ENCODE data around the gene B4GALNT1. TPM values are rescaled to one million over a fixed set of nuclear protein-coding genes. Genes with fewer than 3 reads are reported as not detected.

Gene B4GALNT1
- total and polyA plus RNA-seq, 11 donors: 1.9 to 8.8 (median 5.7) TPM

- intact Hi-C loops (cut with DNase I): no loop called here
- peaks cover 0 to 33% (median 15%) of the 10 kb centered on the region in 12 donors for H3K4me1 ChIP-seq
- TF ChIP-seq POLR2A (IDR thresholded peaks at IDR 0.05): no peak
- TF ChIP-seq CTCF (IDR thresholded peaks at IDR 0.05): no peak
- DNase-seq (no peak), ATAC-seq (no peak)
- WGBS, 4 donors: 39 to 66% (median 58%) methylated on average over 2 of the region's 2 CpGs
- H3K36me3 ChIP-seq: peaks cover 0 to 59% (median 41%) of the 10 kb centered on the region in 9 donors
- H3K27ac ChIP-seq: peak overlapping the region; percentile 6 to 98 (median 91)
- no peaks in the 10 kb centered on the region for H3K9me3 ChIP-seq
- H3K27me3 ChIP-seq: no peaks in the 10 kb centered on the region
- peak overlapping the region in 2 of 12 donors; percentile 67 to 83 for H3K4me3 ChIP-seq
Observed at GRCh38 chr12:57603324-57603723, 29.7 kb downstream of the B4GALNT1 start.

GRCh38 chr12:57602544-57602943 lies 30.5 kb downstream of the B4GALNT1 start:
- intact Hi-C loops (cut with DNase I): no loop called here
- peak overlapping the region in 7 of 12 donors; percentile 0 to 95 (median 91) for H3K27ac ChIP-seq
- ATAC-seq: no peak
- no peak for DNase-seq
- H3K27me3 ChIP-seq: no peaks in the 10 kb centered on the region
- no peak overlapping the region for H3K4me3 ChIP-seq
- no peak for TF ChIP-seq POLR2A (IDR thresholded peaks at IDR 0.05)
- TF ChIP-seq CTCF (IDR thresholded peaks at IDR 0.05): no peak
- H3K9me3 ChIP-seq: no peaks in the 10 kb centered on the region
- H3K4me1 ChIP-seq: peaks cover 0 to 29% (median 15%) of the 10 kb centered on the region in 12 donors
- peaks cover 0 to 66% (median 45%) of the 10 kb centered on the region in 9 donors for H3K36me3 ChIP-seq

GRCh38 chr12:57600395-57600794 lies 32.6 kb downstream of the B4GALNT1 start:
- ATAC-seq: no peak
- H3K9me3 ChIP-seq: no peaks in the 10 kb centered on the region
- peaks cover 0 to 73% (median 65%) of the 10 kb centered on the region in 9 donors for H3K36me3 ChIP-seq
- intact Hi-C loops (cut with DNase I): no loop called here
- H3K27me3 ChIP-seq: no peaks in the 10 kb centered on the region
- no peak overlapping the region for H3K4me3 ChIP-seq
- WGBS, 4 donors: 54 to 71% (median 65%) methylated on average over 2 of the region's 2 CpGs
- H3K4me1 ChIP-seq: peaks cover 0 to 21% (median 13%) of the 10 kb centered on the region in 12 donors
- TF ChIP-seq POLR2A (IDR thresholded peaks at IDR 0.05) (no peak), CTCF (IDR thresholded peaks at IDR 0.05) (no peak)
- H3K27ac ChIP-seq: no peak overlapping the region
- no peak for DNase-seq

GRCh38 chr12:57593187-57593586 lies 39.8 kb downstream of the B4GALNT1 start:
- no peak for TF ChIP-seq CTCF (IDR thresholded peaks at IDR 0.05)
- TF ChIP-seq POLR2A (IDR thresholded peaks at IDR 0.05): no peak
- WGBS, 4 donors: 66 to 84% (median 81%) methylated on average over 4 of the region's 4 CpGs
- Histone ChIP-seq H3K4me1 (peaks cover 0 to 27% (median 14%) of the 10 kb centered on the region in 12 donors), H3K4me3 (peak overlapping the region in 2 of 12 donors; percentile 26 to 91), H3K36me3 (peaks cover 0 to 44% (median 40%) of the 10 kb centered on the region in 9 donors), H3K27ac (no peak overlapping the region), H3K9me3 (no peaks in the 10 kb centered on the region), H3K27me3 (peaks cover 0 to 2% (median 0%) of the 10 kb centered on the region in 9 donors)
- ATAC-seq (no peak), DNase-seq (no peak)
- intact Hi-C loops (cut with DNase I): no loop called here
